ENCODE measurements around the gene NRARP. TPM values are rescaled to one million over a fixed set of nuclear protein-coding genes. Genes with fewer than 3 reads are reported as not detected.

Gene NRARP
- total and polyA plus RNA-seq, 2 donors (not counting 1 experiment from before 2014, with no cell fraction given), result 5.7 to 11.5 TPM

- WGBS (ENCODE audit: insufficient coverage), result 81% methylated on average over 10 of the region's 10 CpGs
- intact Hi-C loops (cut with micrococcal nuclease), result loop anchor here (10.0 kb wide), 1 partner anchor 236 kb away; no protein-coding TSS in a partner anchor
- H3K27ac ChIP-seq (ENCODE audit: low read length in 2 of 2), result no peak overlapping the region
- peaks cover 13% of the 10 kb centered on the region for H4K20me1 ChIP-seq (ENCODE audit: control insufficient read depth, insufficient read depth, low read length, poor library complexity, severe bottlenecking)
- no peak overlapping the region for H3K9ac ChIP-seq (ENCODE audit: low read length)
- no peak for DNase-seq
- H3K4me2 ChIP-seq (replicated peaks; ENCODE audit: low read depth, low read length, poor library complexity, severe bottlenecking), result no peak overlapping the region
- peaks cover 24% of the 10 kb centered on the region for H3K4me1 Mint-ChIP-seq
- peaks cover 43 to 44% of the 10 kb centered on the region in 2 donors for H3K4me1 ChIP-seq (ENCODE audit: control insufficient read depth in 2 of 2, insufficient read depth in 2 of 2, low read length in 2 of 2)
- no peak for ATAC-seq (ENCODE audit: low read depth)
- no peaks in the 10 kb centered on the region for H3K36me3 ChIP-seq (replicated peaks in 1 of 2; ENCODE audit: control extremely low read depth in 1 of 2, control insufficient read depth in 1 of 2, extremely low read depth in 1 of 2, insufficient read depth in 2 of 2, low read length in 1 of 2)
- H3K27me3 Mint-ChIP-seq, result peaks cover 23% of the 10 kb centered on the region
- no peak for TF ChIP-seq CTCF (IDR thresholded peaks at IDR 0.05)
- no peak for TF ChIP-seq EZH2 (IDR thresholded peaks at IDR 0.05; ENCODE audit: borderline replicate concordance, insufficient read depth, low read depth, low read length, poor library complexity, severe bottlenecking)
- CTCF ChIA-PET, result no interaction called here
- H3K4me3 ChIP-seq (ENCODE audit: control extremely low read depth in 1 of 5, extremely low read depth in 1 of 5, insufficient read depth in 1 of 5, low read depth in 2 of 5, low read length in 4 of 5), result no peak overlapping the region
- H3K9me3 ChIP-seq (ENCODE audit: control extremely low read depth in 1 of 3, control insufficient read depth in 2 of 3, insufficient read depth in 1 of 3, low read length in 2 of 3), result peaks cover 0 to 30% (median 3%) of the 10 kb centered on the region in 3 donors
- POLR2A ChIA-PET, result interaction anchor here (0.6 kb wide), 1 partner anchor 15 kb away, joined by 3 read pairs; no protein-coding TSS in a partner anchor
- peaks cover 0 to 66% (median 40%) of the 10 kb centered on the region in 4 experiments for H3K27me3 ChIP-seq (replicated peaks in 1 of 4; ENCODE audit: control extremely low read depth in 1 of 4, control insufficient read depth in 3 of 4, insufficient read depth in 4 of 4, low read length in 3 of 4)
- H3K4me3 Mint-ChIP-seq, result no peak overlapping the region
- H2AFZ ChIP-seq (ENCODE audit: insufficient read depth, low read depth, low read length, poor library complexity, severe bottlenecking), result no peak overlapping the region
- no peaks in the 10 kb centered on the region for H3K79me2 ChIP-seq (ENCODE audit: control insufficient read depth, insufficient read depth, low read length)
- no peak overlapping the region for H3K27ac Mint-ChIP-seq
- H3K9me3 Mint-ChIP-seq (ENCODE audit: insufficient read depth), result no peaks in the 10 kb centered on the region
Measured at GRCh38 chr9:137299203-137299565, 2.9 kb downstream of the NRARP start.

GRCh38 chr9:137298401-137299202 is 3.5 kb downstream of the NRARP start:
- H3K4me3 Mint-ChIP-seq, result no peak overlapping the region
- H3K9ac ChIP-seq (ENCODE audit: low read length), result no peak overlapping the region
- DNase-seq (no peak), ATAC-seq (ENCODE audit: low read depth) (no peak)
- no peaks in the 10 kb centered on the region for H3K9me3 Mint-ChIP-seq (ENCODE audit: insufficient read depth)
- peaks cover 23% of the 10 kb centered on the region for H3K4me1 Mint-ChIP-seq
- H3K4me1 ChIP-seq (ENCODE audit: control insufficient read depth in 2 of 2, insufficient read depth in 2 of 2, low read length in 2 of 2), result peaks cover 44 to 47% of the 10 kb centered on the region in 2 donors
- TF ChIP-seq CTCF (IDR thresholded peaks at IDR 0.05) (no peak), EZH2 (IDR thresholded peaks at IDR 0.05; ENCODE audit: borderline replicate concordance, insufficient read depth, low read depth, low read length, poor library complexity, severe bottlenecking) (no peak)
- CTCF ChIA-PET, result interaction anchor here (2.1 kb wide), 1 partner anchor 12 kb away, joined by 11 read pairs; no protein-coding TSS in a partner anchor
- H3K9me3 ChIP-seq (ENCODE audit: control extremely low read depth in 1 of 3, control insufficient read depth in 2 of 3, insufficient read depth in 1 of 3, low read length in 2 of 3), result peaks cover 0 to 33% (median 4%) of the 10 kb centered on the region in 3 donors
- no peak overlapping the region for H3K27ac ChIP-seq (ENCODE audit: low read length in 2 of 2)
- H4K20me1 ChIP-seq (ENCODE audit: control insufficient read depth, insufficient read depth, low read length, poor library complexity, severe bottlenecking), result peaks cover 13% of the 10 kb centered on the region
- no peak overlapping the region for H3K4me3 ChIP-seq (ENCODE audit: control extremely low read depth in 1 of 5, extremely low read depth in 1 of 5, insufficient read depth in 1 of 5, low read depth in 2 of 5, low read length in 4 of 5)
- H3K36me3 ChIP-seq (replicated peaks in 1 of 2; ENCODE audit: control extremely low read depth in 1 of 2, control insufficient read depth in 1 of 2, extremely low read depth in 1 of 2, insufficient read depth in 2 of 2, low read length in 1 of 2), result no peaks in the 10 kb centered on the region
- intact Hi-C loops (cut with micrococcal nuclease), result loop anchor here (10.0 kb wide), 1 partner anchor 236 kb away; no protein-coding TSS in a partner anchor
- no peak overlapping the region for H2AFZ ChIP-seq (ENCODE audit: insufficient read depth, low read depth, low read length, poor library complexity, severe bottlenecking)
- peaks cover 28% of the 10 kb centered on the region for H3K27me3 Mint-ChIP-seq
- H3K4me2 ChIP-seq (replicated peaks; ENCODE audit: low read depth, low read length, poor library complexity, severe bottlenecking), result no peak overlapping the region
- H3K79me2 ChIP-seq (ENCODE audit: control insufficient read depth, insufficient read depth, low read length), result no peaks in the 10 kb centered on the region
- H3K27me3 ChIP-seq (replicated peaks in 1 of 4; ENCODE audit: control extremely low read depth in 1 of 4, control insufficient read depth in 3 of 4, insufficient read depth in 4 of 4, low read length in 3 of 4), result peaks cover 0 to 69% (median 40%) of the 10 kb centered on the region in 4 experiments
- 92% methylated on average over 22 of the region's 24 CpGs for WGBS (ENCODE audit: insufficient coverage)
- POLR2A ChIA-PET, result no interaction called here
- H3K27ac Mint-ChIP-seq, result no peak overlapping the region
